Activated naive CD8-positive, alpha-beta T cell treated with anti-CD3 and anti-CD28 coated beads, Interleukin-2, amount 50 U/mL, for 24 hours (primary cell): ENCODE results near the gene PRKCB.

Experiments used
- ATAC-seq: fragments of 150-1000 bp; cut with Tn5 transposase; one replicate; pipeline ENCODE4 v1.10.0; 2021
- DNase-seq: peaks from one replicate; pipeline ENCODE4 v3.0.0; 2021
- H3K27ac Mint-ChIP-seq: one replicate; pipeline ENCODE4 v1.8.0; 2021; ENCODE audit warnings: mild to moderate bottlenecking, mixed read lengths
- H3K27me3 Mint-ChIP-seq: one replicate; pipeline ENCODE4 v1.8.0; 2021; ENCODE audit warnings: mixed read lengths
- H3K36me3 Mint-ChIP-seq: one replicate; pipeline ENCODE4 v1.8.0; 2021; ENCODE audit warnings: low read depth, mixed read lengths
- H3K4me1 Mint-ChIP-seq: one replicate; pipeline ENCODE4 v1.8.0; 2021; ENCODE audit warnings: mixed read lengths
- H3K4me3 Mint-ChIP-seq: one replicate; pipeline ENCODE4 v1.8.0; 2021; ENCODE audit warnings: mild to moderate bottlenecking, moderate library complexity, mixed read lengths
- H3K9me3 Mint-ChIP-seq: one replicate; pipeline ENCODE4 v1.8.0; 2021; ENCODE audit warnings: mixed read lengths

The PRKCB gene

GRCh38 chr16:24036038-24036543, 200.3 kb downstream of the PRKCB start:
- no peak overlapping the region for H3K4me3 Mint-ChIP-seq
- H3K36me3 Mint-ChIP-seq, result peaks cover 25% of the 10 kb centered on the region

GRCh38 chr16:24036614-24037013, 200.8 kb downstream of the PRKCB start:
- Mint-ChIP-seq H3K9me3 (no peaks in the 10 kb centered on the region), H3K36me3 (peaks cover 27% of the 10 kb centered on the region), H3K27me3 (no peaks in the 10 kb centered on the region), H3K27ac (no peak overlapping the region), H3K4me3 (no peak overlapping the region), H3K4me1 (peaks cover 35% of the 10 kb centered on the region)
- peak; percentile 50 for DNase-seq
- peak; percentile 47 for ATAC-seq

More at GRCh38 chr16:24036038-24036543, 200.3 kb downstream of the PRKCB start:
- DNase-seq (no peak), ATAC-seq (no peak)
- no peaks in the 10 kb centered on the region for H3K9me3 Mint-ChIP-seq
- no peaks in the 10 kb centered on the region for H3K27me3 Mint-ChIP-seq
- no peak overlapping the region for H3K27ac Mint-ChIP-seq
- H3K4me1 Mint-ChIP-seq, result peaks cover 40% of the 10 kb centered on the region

- H3K4me1 Mint-ChIP-seq, result peaks cover 34% of the 10 kb centered on the region
- DNase-seq, result no peak
- H3K4me3 Mint-ChIP-seq, result no peak overlapping the region
- no peaks in the 10 kb centered on the region for H3K9me3 Mint-ChIP-seq
- no peak for ATAC-seq
- no peak overlapping the region for H3K27ac Mint-ChIP-seq
- no peaks in the 10 kb centered on the region for H3K27me3 Mint-ChIP-seq
- peaks cover 24% of the 10 kb centered on the region for H3K36me3 Mint-ChIP-seq
Measured at GRCh38 chr16:24037335-24037734, 201.6 kb downstream of the PRKCB start.

GRCh38 chr16:24041834-24042631, 206.2 kb downstream of the PRKCB start:
- Mint-ChIP-seq H3K4me3 (no peak overlapping the region), H3K9me3 (no peaks in the 10 kb centered on the region), H3K27ac (no peak overlapping the region), H3K4me1 (peaks cover 10% of the 10 kb centered on the region), H3K36me3 (peaks cover 16% of the 10 kb centered on the region), H3K27me3 (no peaks in the 10 kb centered on the region)
- ATAC-seq (peak; percentile 99), DNase-seq (peak; percentile 87)

GRCh38 chr16:24044467-24044866, 208.7 kb downstream of the PRKCB start:
- Mint-ChIP-seq H3K4me1 (peaks cover 12% of the 10 kb centered on the region), H3K9me3 (no peaks in the 10 kb centered on the region), H3K27me3 (no peaks in the 10 kb centered on the region), H3K4me3 (no peak overlapping the region), H3K36me3 (peaks cover 16% of the 10 kb centered on the region), H3K27ac (no peak overlapping the region)
- ATAC-seq, result no peak
- DNase-seq, result no peak

- DNase-seq, result no peak
- no peak overlapping the region for H3K27ac Mint-ChIP-seq
- no peak overlapping the region for H3K4me3 Mint-ChIP-seq
- peaks cover 21% of the 10 kb centered on the region for H3K36me3 Mint-ChIP-seq
- ATAC-seq, result no peak
- no peaks in the 10 kb centered on the region for H3K27me3 Mint-ChIP-seq
- peaks cover 12% of the 10 kb centered on the region for H3K4me1 Mint-ChIP-seq
- no peaks in the 10 kb centered on the region for H3K9me3 Mint-ChIP-seq
Measured at GRCh38 chr16:24045641-24046040, 209.9 kb downstream of the PRKCB start.

- Mint-ChIP-seq H3K9me3 (no peaks in the 10 kb centered on the region), H3K4me3 (no peak overlapping the region), H3K27ac (peak overlapping the region; percentile 11), H3K4me1 (peaks cover 12% of the 10 kb centered on the region), H3K36me3 (peaks cover 24% of the 10 kb centered on the region), H3K27me3 (no peaks in the 10 kb centered on the region)
- no peak for ATAC-seq
- no peak for DNase-seq
Measured at GRCh38 chr16:24046442-24046841, 210.7 kb downstream of the PRKCB start.

- DNase-seq (no peak), ATAC-seq (no peak)
- H3K27me3 Mint-ChIP-seq, result no peaks in the 10 kb centered on the region
- peaks cover 2% of the 10 kb centered on the region for H3K4me1 Mint-ChIP-seq
- no peak overlapping the region for H3K27ac Mint-ChIP-seq
- H3K4me3 Mint-ChIP-seq, result no peak overlapping the region
- peaks cover 30% of the 10 kb centered on the region for H3K36me3 Mint-ChIP-seq
- H3K9me3 Mint-ChIP-seq, result no peaks in the 10 kb centered on the region
Measured at GRCh38 chr16:24049113-24049512, 213.3 kb downstream of the PRKCB start.

- Mint-ChIP-seq H3K27ac (no peak overlapping the region), H3K4me1 (peaks cover 2% of the 10 kb centered on the region), H3K27me3 (no peaks in the 10 kb centered on the region), H3K9me3 (no peaks in the 10 kb centered on the region), H3K36me3 (peaks cover 24% of the 10 kb centered on the region), H3K4me3 (no peak overlapping the region)
- DNase-seq (no peak), ATAC-seq (no peak)
Measured at GRCh38 chr16:24051125-24051524, 215.3 kb downstream of the PRKCB start.

- ATAC-seq, result no peak
- H3K4me1 Mint-ChIP-seq, result peaks cover 2% of the 10 kb centered on the region
- H3K4me3 Mint-ChIP-seq, result no peak overlapping the region
Measured at GRCh38 chr16:24052329-24053098, 216.7 kb downstream of the PRKCB start.

GRCh38 chr16:24053099-24053946, 217.5 kb downstream of the PRKCB start:
- ATAC-seq (no peak), DNase-seq (no peak)
- H3K4me3 Mint-ChIP-seq, result no peak overlapping the region
- no peak overlapping the region for H3K27ac Mint-ChIP-seq
- H3K4me1 Mint-ChIP-seq, result peaks cover 2% of the 10 kb centered on the region
- peaks cover 27% of the 10 kb centered on the region for H3K36me3 Mint-ChIP-seq
- no peaks in the 10 kb centered on the region for H3K27me3 Mint-ChIP-seq
- H3K9me3 Mint-ChIP-seq, result no peaks in the 10 kb centered on the region

More at GRCh38 chr16:24052329-24053098, 216.7 kb downstream of the PRKCB start:
- Mint-ChIP-seq H3K36me3 (peaks cover 27% of the 10 kb centered on the region), H3K27me3 (no peaks in the 10 kb centered on the region), H3K9me3 (no peaks in the 10 kb centered on the region), H3K27ac (no peak overlapping the region)
- no peak for DNase-seq

GRCh38 chr16:24054741-24055491, 219.1 kb downstream of the PRKCB start:
- Mint-ChIP-seq H3K36me3 (peaks cover 23% of the 10 kb centered on the region), H3K27me3 (no peaks in the 10 kb centered on the region), H3K9me3 (no peaks in the 10 kb centered on the region), H3K4me3 (no peak overlapping the region), H3K4me1 (no peaks in the 10 kb centered on the region), H3K27ac (no peak overlapping the region)
- DNase-seq (no peak), ATAC-seq (no peak)

- H3K27ac Mint-ChIP-seq, result peak overlapping the region; percentile 12
- ATAC-seq, result no peak
- H3K36me3 Mint-ChIP-seq, result peaks cover 23% of the 10 kb centered on the region
- H3K4me1 Mint-ChIP-seq, result no peaks in the 10 kb centered on the region
- no peak for DNase-seq
- H3K4me3 Mint-ChIP-seq, result no peak overlapping the region
- H3K9me3 Mint-ChIP-seq, result no peaks in the 10 kb centered on the region
- H3K27me3 Mint-ChIP-seq, result no peaks in the 10 kb centered on the region
Measured at GRCh38 chr16:24062270-24062817, 226.6 kb downstream of the PRKCB start.
